HepG2 (cell line): Measurements from ENCODE around the gene CNTN5. TPM values are rescaled to one million over a fixed set of nuclear protein-coding genes. Genes with fewer than 3 reads are reported as not detected.

Source experiments
- ATAC-seq: fragments of 200-7000 bp; cut with Tn5 transposase; 3 replicates; pipeline ENCODE4 v1.9.1; 2020; ENCODE audit warnings: mild to moderate bottlenecking, moderate library complexity
- BruUV-seq: library from RNA; stranded (reverse); fragments of 400-500 nt; replicated peaks from 2 replicates; lab custom pipeline; 2021; lab: Mats Ljungman, UMichigan
- CTCF ChIA-PET: fragments of 300-600 bp; formaldehyde crosslinking; extraction: SDS; loops from one replicate; lab custom pipeline; 2021; ENCODE audit warnings: low total read pairs, inconsistent platforms, low intra/inter-chr PET ratio; lab: Yijun Ruan, JAX
- POLR2A ChIA-PET: fragments of 350-600 bp; sonication (Branson Sonifier 250); formaldehyde crosslinking; loops from one replicate; lab custom pipeline; 2020; ENCODE audit warnings: antibody characterized with exemption, inconsistent platforms; lab: Yijun Ruan, JAX
- DNase-seq: peaks from one replicate; pipeline ENCODE4 v3.0.0-alpha.2; 2015; ENCODE audit warnings: low spot score
- FAIRE-seq: peaks from 3 replicates; lab custom pipeline; 2011; peaks lifted over from hg19 to GRCh38; lab: Jason Lieb, UNC
- H2AFZ ChIP-seq: one replicate; pipeline ENCODE4 v1.6.1; 2011; ENCODE audit warnings: low read length, inconsistent platforms
- H3K27ac ChIP-seq: fragments of 300-600 bp; 3 replicates; pipeline ENCODE4 v1.8.0; 2011; ENCODE audit warnings: mixed run types, mild to moderate bottlenecking, mixed read lengths, low read length, inconsistent platforms; ENCODE audit not compliant: insufficient read depth; ENCODE audit errors: extremely low read length
- H3K27me3 ChIP-seq, 2 experiments: fragments of 200-600 bp in 1 of 2; 2 replicates in 1 of 2; 3 replicates in 1 of 2; pipeline versions ENCODE4 v1.6.0 to v1.8.0; 2011; ENCODE audit warnings: low read length in 2 of 2, mild to moderate bottlenecking in 2 of 2, moderate library complexity in 2 of 2, inconsistent platforms in 1 of 2; ENCODE audit not compliant: insufficient read depth in 2 of 2, control insufficient read depth in 1 of 2
- H3K36me3 ChIP-seq, 2 experiments: fragments of 200-600 bp in 1 of 2; replicated peaks in 1 of 2; 2 replicates in 1 of 2; 3 replicates in 1 of 2; pipeline versions ENCODE4 v1.5.1 to v1.8.0; 2011; ENCODE audit warnings: low read length in 2 of 2, inconsistent platforms in 1 of 2; ENCODE audit not compliant: insufficient read depth in 2 of 2, control insufficient read depth in 1 of 2
- H3K4me1 ChIP-seq: 2 replicates; pipeline ENCODE4 v1.5.1; 2012; ENCODE audit warnings: low read length, inconsistent platforms; ENCODE audit not compliant: insufficient read depth
- H3K4me2 ChIP-seq: 2 replicates; pipeline ENCODE4 v1.6.0; 2011; ENCODE audit warnings: low read depth, low read length, inconsistent platforms
- H3K4me3 ChIP-seq, 3 experiments: fragments of 200-600 bp in 1 of 3; sonication (generic), shearing (Covaris generic) in 1 of 3; replicated peaks in 1 of 3; 2 replicates each; pipeline ENCODE4 v1.5.1; 2011 to 2016; ENCODE audit warnings: low read length in 3 of 3, inconsistent platforms in 2 of 3, low read depth in 2 of 3, mild to moderate bottlenecking in 2 of 3, control low read depth in 1 of 3, mixed read lengths in 1 of 3; ENCODE audit not compliant: insufficient read depth in 1 of 3
- H3K79me2 ChIP-seq: one replicate; pipeline ENCODE4 v1.6.1; 2011; ENCODE audit warnings: low read length, inconsistent platforms; ENCODE audit not compliant: insufficient read depth
- H3K9ac ChIP-seq: 2 replicates; pipeline ENCODE4 v1.6.0; 2011; ENCODE audit warnings: mild to moderate bottlenecking, low read depth, low read length, inconsistent platforms; ENCODE audit not compliant: insufficient read depth
- H3K9me3 ChIP-seq: 2 replicates; pipeline ENCODE4 v1.5.1; 2012; ENCODE audit warnings: mild to moderate bottlenecking, low read length
- H4K20me1 ChIP-seq: 2 replicates; pipeline ENCODE4 v1.6.0; 2011; ENCODE audit warnings: inconsistent platforms, mild to moderate bottlenecking, low read length, moderate library complexity; ENCODE audit not compliant: insufficient read depth
- ATF1 ChIP-seq: IDR thresholded peaks from 2 replicates; pipeline ENCODE4 v1.6.1; 2016; ENCODE audit warnings: mild to moderate bottlenecking, control low read depth
- MTA3 ChIP-seq: sonication (generic); formaldehyde crosslinking; IDR thresholded peaks from 2 replicates; pipeline ENCODE4 v1.4.0; 2020; ENCODE audit warnings: missing genetic modification reagents
- RAD21 ChIP-seq: fragments of 450-650 bp; formaldehyde crosslinking; IDR thresholded peaks from 2 replicates; pipeline ENCODE4 v1.5.0; 2020; ENCODE audit warnings: mild to moderate bottlenecking
- ZNF207 ChIP-seq: fragments of 450-650 bp; IDR thresholded peaks from 2 replicates; pipeline ENCODE4 v1.6.1; 2016; ENCODE audit warnings: antibody characterized with exemption, borderline replicate concordance
- ZNF274 ChIP-seq: sonication (generic); formaldehyde crosslinking; IDR thresholded peaks from 2 replicates; pipeline ENCODE4 v1.5.1; 2020; ENCODE audit warnings: mild to moderate bottlenecking, missing genetic modification reagents
- ZNF468 ChIP-seq: sonication (generic); formaldehyde crosslinking; IDR thresholded peaks from 2 replicates; pipeline ENCODE4 v1.8.0; 2022; ENCODE audit warnings: mild to moderate bottlenecking, moderate library complexity, missing genetic modification reagents
- ZNF7 ChIP-seq: IDR thresholded peaks from 2 replicates; pipeline ENCODE4 v1.6.1; 2016; ENCODE audit warnings: missing biosample characterization, missing genetic modification reagents
- ZNF746 ChIP-seq: sonication (generic); formaldehyde crosslinking; IDR thresholded peaks from 2 replicates; pipeline ENCODE4 v1.8.0; 2022; ENCODE audit warnings: mild to moderate bottlenecking, missing genetic modification reagents
- WGBS: methylation state at CpG from one replicate; pipeline ENCODE4 v1.1.6; 2017; ENCODE audit warnings: low lambda C conversion rate; 5-methylcytosine and 5-hydroxymethylcytosine counted together
- in situ Hi-C: cut with HindIII; loops from 2 replicates; pipeline ENCODE4 v1.10.0; 2017; ENCODE audit warnings: low pct_unique_long_range_greater_than_20kb; ENCODE audit not compliant: extremely low pct_ligation_motif_present
- intact Hi-C: fragments of 100-400 bp; cut with micrococcal nuclease; formaldehyde crosslinking; loops from one replicate; pipeline ENCODE4 v1.10.0; 2022; ENCODE audit not compliant: unreplicated experiment
- polyA plus RNA-seq, 8 experiments: library from polyadenylated mRNA; depleted of rRNA in 3 of 8; stranded (reverse) in 7 of 8; unstranded in 1 of 8; fragments of >200 nt; fragmentation: Illumina TruSeq in 4 of 8; extraction: Trizol in 4 of 8; gene quantifications; 2 replicates each; pipeline versions ENCODE4 v1.2.1 to v1.2.3, GENCODE V29; 2011 to 2016; ENCODE audit warnings: low read depth in 4 of 8, missing spikeins in 1 of 8, mixed read lengths in 1 of 8; ENCODE audit not compliant: insufficient read depth in 1 of 8
- total RNA-seq, 5 experiments: library from RNA; depleted of rRNA; stranded (reverse); fragments of >200 nt; fragmentation: Illumina TruSeq; extraction: Trizol; gene quantifications; 2 replicates each; pipeline ENCODE4 v1.2.3, GENCODE V29; 2016; ENCODE audit warnings: low read depth in 1 of 5

Gene CNTN5
- total and polyA plus RNA-seq, 2 of the 13 experiments (the other 11 are each of a cell fraction or from before 2014, with no cell fraction given): not detected

DNA sequence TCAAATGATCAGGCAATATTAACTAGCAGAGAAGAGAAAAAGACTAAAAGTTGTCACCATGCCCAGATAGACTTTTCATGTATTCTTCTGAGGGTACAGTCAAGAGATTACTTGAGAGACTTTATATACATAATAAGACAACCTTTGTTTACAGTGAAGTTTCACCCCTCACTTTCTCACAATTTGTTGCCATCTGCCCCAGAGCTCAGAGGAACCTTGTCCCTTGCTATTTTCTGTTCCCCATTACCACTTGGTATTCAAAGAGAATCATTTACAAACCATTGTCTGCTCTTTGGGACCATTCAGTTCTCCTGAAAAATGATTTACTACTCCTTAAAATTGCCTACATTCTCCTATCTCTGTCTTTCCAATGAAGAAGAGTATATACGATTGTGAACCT lies 544.6 kb downstream of the CNTN5 start:
- Histone ChIP-seq H3K9me3 (no peaks in the 10 kb centered on the region), H4K20me1 (no peaks in the 10 kb centered on the region), H3K27me3 (no peaks in the 10 kb centered on the region)
- in situ Hi-C loops (no loop called here), intact Hi-C loops (no loop called here)
- 0% methylated on average over 1 of the region's 1 CpG for WGBS
- CTCF ChIA-PET: no interaction called here
- TF ChIP-seq ZNF274 (CRISPR knock-in tag) (no peak), ATF1 (CRISPR knock-in tag) (no peak), ZNF746 (CRISPR knock-in tag) (no peak), MTA3 (CRISPR knock-in tag) (no peak), ZNF7 (CRISPR knock-in tag) (no peak), ZNF207 (no peak)
- TF ChIP-seq, all 625 proteins: peak for 0
- no peak for FAIRE-seq
- H3K36me3 ChIP-seq: no peaks in the 10 kb centered on the region
- H3K4me3 ChIP-seq: no peak overlapping the region
- no TSS peak for BruUV-seq
- no peak overlapping the region for H3K27ac ChIP-seq
- POLR2A ChIA-PET: no interaction called here
- H3K4me1 ChIP-seq: no peaks in the 10 kb centered on the region
- no peak for DNase-seq
- no peak overlapping the region for H3K4me2 ChIP-seq
- H3K9ac ChIP-seq: no peak overlapping the region
- H2AFZ ChIP-seq: no peak overlapping the region
- ATAC-seq: no peak
- no peaks in the 10 kb centered on the region for H3K79me2 ChIP-seq

DNA sequence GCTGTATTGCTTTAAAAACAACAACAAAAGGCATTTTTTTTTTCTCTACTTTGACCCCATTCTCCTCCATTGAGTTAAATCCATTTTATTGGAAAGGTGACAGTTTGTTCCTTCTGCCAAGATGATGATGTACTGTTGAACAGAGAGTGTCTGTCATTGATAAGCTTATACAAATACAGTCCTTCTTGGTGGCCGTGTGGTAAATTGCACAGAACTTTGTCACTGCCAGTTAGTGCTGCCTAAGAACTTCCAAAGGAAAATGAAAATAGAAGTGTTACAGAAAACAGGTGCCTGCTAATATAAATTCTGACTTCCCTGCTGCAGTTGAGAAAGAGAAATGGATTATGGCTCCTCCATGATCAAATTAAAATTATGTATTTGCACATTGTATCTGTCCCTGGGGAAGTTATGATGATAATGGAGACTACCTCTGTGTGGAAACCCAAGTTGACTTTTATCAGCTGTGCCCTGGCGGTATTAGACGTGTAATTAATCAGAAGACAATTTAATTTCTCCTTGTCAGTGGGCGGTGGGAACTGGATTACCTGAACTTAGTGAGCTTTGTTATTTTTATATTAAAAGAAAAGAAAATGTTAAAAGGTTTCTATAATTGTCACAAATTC lies 546.7 kb downstream of the CNTN5 start:
- BruUV-seq: no TSS peak
- ChIA-PET POLR2A (no interaction called here), CTCF (no interaction called here)
- H3K4me3 ChIP-seq: no peak overlapping the region
- H3K27me3 ChIP-seq: no peaks in the 10 kb centered on the region
- DNase-seq: no peak
- no peaks in the 10 kb centered on the region for H3K9me3 ChIP-seq
- TF ChIP-seq RAD21 (CRISPR knock-in tag) (no peak), ZNF468 (CRISPR knock-in tag) (no peak)
- H2AFZ ChIP-seq: no peak overlapping the region
- no peaks in the 10 kb centered on the region for H3K4me1 ChIP-seq
- in situ Hi-C loops (no loop called here), intact Hi-C loops (no loop called here)
- no peak overlapping the region for H3K4me2 ChIP-seq
- H3K27ac ChIP-seq: no peak overlapping the region
- no peak for ATAC-seq
- WGBS: 2% methylated on average over 4 of the region's 4 CpGs
- no peak for FAIRE-seq
- H4K20me1 ChIP-seq: no peaks in the 10 kb centered on the region
- no peak overlapping the region for H3K9ac ChIP-seq
- no peaks in the 10 kb centered on the region for H3K36me3 ChIP-seq
- no peaks in the 10 kb centered on the region for H3K79me2 ChIP-seq
